GM18951 (cell line): Measurements from ENCODE around the gene RPS16.
"Not testable (repeated sequence)": the region's sequence is repeated elsewhere in the genome, so short reads cannot be mapped to it uniquely, and the experiment has no call there.

ENCODE experiments used
- POLR2A ChIP-seq: IDR thresholded peaks from 4 replicates; pipeline ENCODE4 v1.6.1; 2011; ENCODE audit warnings: mild to moderate bottlenecking; ENCODE audit not compliant: insufficient read length, insufficient read depth; ENCODE audit errors: extremely low read depth
- in situ Hi-C: fragments of 300-500 bp; cut with MboI; formaldehyde crosslinking; loops from one replicate; pipeline ENCODE4 v1.12.0; 2022; ENCODE audit warnings: low sequenced_read_pairs, mixed read lengths, inconsistent platforms; ENCODE audit not compliant: unreplicated experiment

RPS16 gene

DNA sequence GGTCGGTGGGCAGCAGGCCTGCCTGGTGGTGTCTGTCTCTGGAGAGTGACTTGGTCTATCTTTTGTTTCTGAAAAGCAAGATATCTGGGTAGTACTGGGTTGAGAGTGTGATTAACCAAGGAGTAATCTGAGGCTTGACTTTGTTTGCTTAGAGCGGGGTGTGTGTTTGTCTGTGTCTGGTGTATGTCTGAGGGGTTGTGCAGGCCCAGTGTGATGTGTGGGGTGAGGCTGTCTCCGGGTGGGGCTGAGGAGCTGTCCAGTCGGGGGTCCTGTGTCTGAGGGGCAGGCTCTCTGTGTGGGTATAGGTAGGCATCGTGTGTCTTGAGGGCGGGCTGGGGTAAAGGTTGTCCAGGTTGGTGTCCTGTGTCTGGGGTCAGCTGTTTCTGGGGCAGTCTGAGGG, 33.8 kb upstream of the RPS16 start:
- in situ Hi-C loops: no loop called here

DNA sequence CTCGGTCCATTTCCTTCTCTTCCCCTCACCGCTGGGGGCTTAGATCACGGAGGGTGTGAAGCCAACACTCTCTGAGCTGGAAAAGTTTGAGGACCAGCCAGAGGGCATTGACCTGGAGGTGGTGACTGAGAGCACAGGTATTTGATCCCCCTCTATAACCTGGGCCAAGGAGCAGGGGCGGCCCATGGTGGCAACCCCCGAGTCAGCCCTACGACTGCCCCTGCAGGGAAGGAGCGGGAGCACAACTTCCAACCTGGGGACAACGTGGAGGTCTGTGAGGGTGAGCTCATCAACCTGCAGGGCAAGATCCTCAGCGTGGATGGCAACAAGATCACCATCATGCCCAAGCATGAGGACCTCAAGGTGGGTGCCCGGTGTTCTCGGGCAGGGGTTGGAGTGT, 33.3 kb upstream of the RPS16 start:
- TF ChIP-seq POLR2A: no peak
- in situ Hi-C loops: no loop called here

More for the DNA sequence above, 33.8 kb upstream of the RPS16 start:
- TF ChIP-seq POLR2A: no peak

- TF ChIP-seq POLR2A: no peak
- in situ Hi-C loops: no loop called here
Observed at GRCh38 chr19:39467941-39468340, 32.2 kb upstream of the RPS16 start.

- in situ Hi-C loops: no loop called here
Observed at GRCh38 chr19:39465956-39466747, 30.4 kb upstream of the RPS16 start.

DNA sequence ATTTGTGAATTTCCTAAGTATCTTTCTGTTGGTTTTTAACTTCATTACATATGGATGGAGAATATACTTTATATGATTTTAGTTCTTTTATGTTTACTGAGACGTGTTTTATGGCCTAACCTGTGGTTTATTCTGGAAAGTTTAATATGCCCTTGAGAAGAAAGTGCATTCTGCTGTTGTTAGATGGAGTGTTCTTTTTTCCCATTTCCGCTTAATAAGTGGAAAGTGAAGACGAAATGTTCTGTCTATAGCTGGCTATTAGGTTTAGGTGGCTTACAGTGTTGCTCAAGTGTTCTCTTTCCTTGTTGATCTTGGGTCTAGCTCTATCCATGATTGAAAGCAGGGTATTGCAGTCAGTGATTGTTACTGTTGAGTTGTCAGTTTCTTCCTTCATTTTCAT, 27.7 kb upstream of the RPS16 start:
- no peak for TF ChIP-seq POLR2A
- in situ Hi-C loops: no loop called here

More at GRCh38 chr19:39465956-39466747, 30.4 kb upstream of the RPS16 start:
- no peak for TF ChIP-seq POLR2A

GRCh38 chr19:39451257-39451656, 15.5 kb upstream of the RPS16 start:
- in situ Hi-C loops: not testable (repeated sequence)

DNA sequence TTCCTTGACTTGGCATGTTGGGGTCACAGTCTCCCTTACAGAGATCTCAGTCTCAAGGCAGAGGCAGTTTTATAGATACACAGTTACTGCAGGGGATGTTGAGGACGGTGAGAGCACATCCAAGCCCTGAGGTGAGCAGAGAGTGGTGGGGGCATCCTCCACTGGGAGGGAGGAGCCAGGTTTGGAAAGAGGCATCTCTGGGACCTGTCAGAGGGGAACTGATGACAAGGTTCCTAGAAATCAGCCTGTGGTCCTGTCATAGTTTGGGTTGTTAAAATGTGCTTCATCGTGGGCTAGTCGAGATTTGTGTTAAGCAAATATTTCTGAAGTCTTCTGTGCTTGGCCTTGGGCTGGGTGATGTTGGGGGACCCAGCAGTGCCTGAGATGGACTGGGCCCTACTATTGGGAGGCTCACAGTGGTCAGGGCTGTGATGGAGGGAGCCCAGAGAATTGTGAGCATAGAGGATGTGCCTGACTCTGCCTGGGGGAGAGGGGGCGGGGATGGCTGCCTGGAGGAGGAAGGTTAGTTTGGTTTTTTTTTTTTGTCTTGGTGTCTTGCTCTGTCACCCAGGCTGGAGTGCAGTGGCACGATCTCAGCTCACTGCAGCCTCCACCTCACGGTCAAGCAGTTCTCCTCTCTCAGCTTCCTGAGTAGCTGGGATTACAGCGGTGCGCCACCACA, 13.5 kb upstream of the RPS16 start:
- TF ChIP-seq POLR2A: no peak
- in situ Hi-C loops: no loop called here

- TF ChIP-seq POLR2A: no peak
- in situ Hi-C loops: no loop called here
Observed at GRCh38 chr19:39448271-39448670, 12.5 kb upstream of the RPS16 start.

GRCh38 chr19:39446365-39447084, 10.8 kb upstream of the RPS16 start:
- no peak for TF ChIP-seq POLR2A
- in situ Hi-C loops: no loop called here

GRCh38 chr19:39445196-39446111, 9.7 kb upstream of the RPS16 start, which contains the start of gene SUPT5H:
Gene SUPT5H (plus strand): TSS chr19:39445582. CDS start chr19:39445891, 309 bp downstream.
- peak; percentile 89 for TF ChIP-seq POLR2A
- in situ Hi-C loops: no loop called here

DNA sequence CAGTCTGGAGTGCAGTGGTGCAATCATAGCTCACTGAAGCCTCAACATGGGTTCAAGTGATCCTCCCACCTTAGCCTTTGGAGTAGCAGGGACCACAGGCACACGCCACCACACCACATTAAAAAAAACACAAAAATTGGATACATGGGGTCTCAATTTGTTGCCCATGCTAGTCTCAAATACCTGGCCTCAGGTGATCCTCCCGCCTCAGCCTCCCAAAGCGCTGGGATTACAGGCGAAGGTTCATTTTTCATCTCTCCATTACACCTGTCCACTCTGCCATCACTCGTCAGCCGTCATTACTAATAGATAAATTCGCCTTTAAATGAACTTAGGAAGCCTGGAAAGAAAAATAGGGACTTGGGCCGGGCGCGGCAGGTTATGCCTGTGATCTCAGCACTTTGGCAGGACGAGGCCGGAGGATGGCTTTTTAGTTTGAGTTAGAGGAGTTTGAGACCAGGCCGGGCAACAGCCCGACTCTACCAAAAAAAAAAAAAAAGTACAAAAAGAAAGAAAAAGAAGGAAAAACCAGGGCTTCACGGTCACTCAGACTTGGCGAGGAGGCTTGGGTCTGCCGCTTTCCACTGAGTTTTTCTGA, 8.9 kb upstream of the RPS16 start:
- TF ChIP-seq POLR2A: no peak
- in situ Hi-C loops: no loop called here

DNA sequence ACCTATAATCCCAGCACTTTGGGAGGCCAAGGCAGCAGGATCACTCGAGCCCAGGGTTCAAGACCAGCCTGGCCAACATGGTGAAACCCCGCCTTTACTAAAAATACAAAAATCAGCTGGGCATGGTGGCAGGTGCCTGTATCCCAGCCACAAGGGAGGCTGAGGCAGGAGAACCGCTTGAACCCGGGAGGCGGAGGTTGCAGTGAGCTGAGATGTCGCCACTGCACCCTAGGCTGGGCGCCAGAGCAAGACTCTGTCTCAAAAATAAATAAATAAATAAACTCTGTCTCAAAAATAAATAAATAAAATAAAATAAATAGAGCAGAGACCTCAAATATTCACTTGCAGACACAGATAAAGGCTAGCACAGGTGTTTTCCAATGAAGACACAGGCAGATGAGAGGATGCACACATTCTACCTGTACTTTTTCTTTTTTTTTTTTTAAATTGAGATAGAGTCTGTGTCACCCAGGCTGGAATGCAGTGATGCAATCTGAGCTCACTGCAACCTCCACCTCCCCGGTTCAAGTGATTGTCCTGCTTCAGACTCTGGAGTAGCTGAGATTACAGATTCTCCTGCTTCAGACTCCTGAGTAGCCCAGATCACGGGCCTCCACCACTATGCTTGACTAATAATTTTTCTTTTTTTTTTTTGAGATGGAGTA, 2.7 kb upstream of the RPS16 start:
- in situ Hi-C loops: no loop called here
- TF ChIP-seq POLR2A: no peak
